ENCODE data around the gene STAB2. TPM values are rescaled to one million over a fixed set of nuclear protein-coding genes. Genes with fewer than 3 reads are reported as not detected.
"Not testable (repeated sequence)": the region's sequence is repeated elsewhere in the genome, so short reads cannot be mapped to it uniquely, and the experiment has no call there.

The STAB2 gene
- total RNA-seq, 1 experiment from 2014 or later, result not detected

DNA sequence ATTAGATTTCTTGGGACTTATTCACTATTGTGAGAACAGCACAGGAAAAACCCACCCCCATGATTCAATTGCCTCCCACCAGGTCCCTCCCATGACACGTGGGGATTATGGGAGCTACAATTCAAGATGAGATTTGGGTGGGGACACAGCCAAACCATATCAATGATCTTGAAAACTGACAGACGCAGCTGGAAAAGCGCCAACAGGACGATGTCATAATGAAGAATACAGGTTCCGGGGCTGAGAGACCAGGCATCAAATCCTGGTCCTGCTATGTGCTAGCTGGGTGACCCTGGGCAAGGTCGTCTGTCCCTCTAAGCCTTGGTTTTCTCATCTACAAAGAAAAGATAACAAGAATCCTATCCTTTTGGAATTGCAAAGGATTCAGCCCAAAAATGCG, 222.6 kb downstream of the STAB2 start:
- BruUV-seq (replicated peaks); H3K27ac ChIP-seq (ENCODE audit: low read depth, low read length); CTCF ChIA-PET; POLR2A ChIA-PET; H3K9ac ChIP-seq (ENCODE audit: low read length); H2AFZ ChIP-seq (ENCODE audit: low read depth, low read length, poor library complexity, severe bottlenecking); intact Hi-C loops (cut with micrococcal nuclease); H3K36me3 ChIP-seq (ENCODE audit: control insufficient read depth in 1 of 2, insufficient read depth in 2 of 2, low read length in 2 of 2); H3K9me2 ChIP-seq (ENCODE audit: insufficient read depth); H3K4me2 ChIP-seq (ENCODE audit: low read length); H4K20me1 ChIP-seq (ENCODE audit: insufficient read depth); DNase-seq (ENCODE audit: low read depth, low spot score); H3K4me3 ChIP-seq (replicated peaks in 1 of 2; ENCODE audit: low read depth in 1 of 2, low read length in 2 of 2); ATAC-seq; H3K27me3 ChIP-seq (ENCODE audit: insufficient read depth, low read length); H3K9me3 ChIP-seq (ENCODE audit: control insufficient read depth in 1 of 2, insufficient read depth in 1 of 2, low read depth in 1 of 2, low read length in 2 of 2); RAD21 ChIA-PET (ENCODE audit: low non-redundant PET in 1 of 2, low total read pairs in 2 of 2, uncharacterized antibody in 2 of 2, unreplicated experiment in 2 of 2); H3K79me2 ChIP-seq (ENCODE audit: insufficient read depth, low read length): not testable (repeated sequence)
- peaks cover 29 to 37% of the 10 kb centered on the region in 2 experiments for H3K4me1 ChIP-seq (ENCODE audit: control insufficient read depth in 1 of 2, insufficient read depth in 2 of 2, low read length in 2 of 2)

DNA sequence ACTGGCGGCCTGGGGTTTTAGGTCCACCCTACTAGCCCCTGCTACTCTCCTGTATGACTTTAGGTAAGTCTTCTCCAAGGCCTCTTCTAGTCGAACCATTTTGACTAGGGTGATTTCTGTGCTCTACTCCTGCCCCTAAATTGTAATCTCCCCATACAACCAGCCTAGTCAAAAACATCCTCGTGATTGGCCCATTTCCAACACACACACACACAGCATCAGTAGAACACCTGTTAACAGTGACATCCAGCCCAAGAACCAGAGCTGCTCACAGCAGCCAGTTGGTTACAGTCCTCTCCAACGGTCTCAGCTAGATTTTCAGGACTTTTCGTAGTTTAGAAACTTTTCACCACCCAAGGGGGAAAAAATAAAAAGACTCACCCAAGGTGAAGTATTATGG, 223.0 kb downstream of the STAB2 start:
- TF ChIP-seq ATF3 (IDR thresholded peaks at IDR 0.05), result no peak
- no peak for TF ChIP-seq ZFX (IDR thresholded peaks at IDR 0.05)
- TF ChIP-seq TCF7L2 (IDR thresholded peaks at IDR 0.05; ENCODE audit: borderline replicate concordance, extremely low read depth, insufficient read depth, insufficient read length), result no peak
- no peak for TF ChIP-seq FOSL1 (IDR thresholded peaks at IDR 0.05; ENCODE audit: low read depth)
- TF ChIP-seq, protein P1, sequence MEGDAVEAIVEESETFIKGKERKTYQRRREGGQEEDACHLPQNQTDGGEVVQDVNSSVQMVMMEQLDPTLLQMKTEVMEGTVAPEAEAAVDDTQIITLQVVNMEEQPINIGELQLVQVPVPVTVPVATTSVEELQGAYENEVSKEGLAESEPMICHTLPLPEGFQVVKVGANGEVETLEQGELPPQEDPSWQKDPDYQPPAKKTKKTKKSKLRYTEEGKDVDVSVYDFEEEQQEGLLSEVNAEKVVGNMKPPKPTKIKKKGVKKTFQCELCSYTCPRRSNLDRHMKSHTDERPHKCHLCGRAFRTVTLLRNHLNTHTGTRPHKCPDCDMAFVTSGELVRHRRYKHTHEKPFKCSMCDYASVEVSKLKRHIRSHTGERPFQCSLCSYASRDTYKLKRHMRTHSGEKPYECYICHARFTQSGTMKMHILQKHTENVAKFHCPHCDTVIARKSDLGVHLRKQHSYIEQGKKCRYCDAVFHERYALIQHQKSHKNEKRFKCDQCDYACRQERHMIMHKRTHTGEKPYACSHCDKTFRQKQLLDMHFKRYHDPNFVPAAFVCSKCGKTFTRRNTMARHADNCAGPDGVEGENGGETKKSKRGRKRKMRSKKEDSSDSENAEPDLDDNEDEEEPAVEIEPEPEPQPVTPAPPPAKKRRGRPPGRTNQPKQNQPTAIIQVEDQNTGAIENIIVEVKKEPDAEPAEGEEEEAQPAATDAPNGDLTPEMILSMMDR (IDR thresholded peaks at IDR 0.05 in 2 of 3, conservative IDR thresholded peaks at IDR 0.05 in 1 of 3; ENCODE audit: borderline replicate concordance in 1 of 3, insufficient read depth in 1 of 3, low read depth in 2 of 3, low read length in 2 of 3), result no peak
- no peak for TF ChIP-seq ZBTB33 (IDR thresholded peaks at IDR 0.05; ENCODE audit: extremely low read depth, insufficient replicate concordance, low read length)
- no peak for TF ChIP-seq SIN3A (IDR thresholded peaks at IDR 0.05; ENCODE audit: low read depth)
- no peak for TF ChIP-seq JUND (IDR thresholded peaks at IDR 0.05)
- TF ChIP-seq YY1 (IDR thresholded peaks at IDR 0.05; ENCODE audit: extremely low read depth, insufficient replicate concordance, low read depth, low read length), result no peak
- TF ChIP-seq POLR2A (IDR thresholded peaks at IDR 0.05; ENCODE audit: borderline replicate concordance, extremely low read depth, insufficient read depth, insufficient read length), result no peak
- TF ChIP-seq EZH2phosphoT487 (IDR thresholded peaks at IDR 0.05; ENCODE audit: borderline replicate concordance), result no peak
- no peak for TF ChIP-seq POLR2AphosphoS5 (IDR thresholded peaks at IDR 0.05; ENCODE audit: low read depth, low read length)
- no peak for TF ChIP-seq CEBPB (IDR thresholded peaks at IDR 0.05; ENCODE audit: low read depth)
- no peak for TF ChIP-seq EGR1 (IDR thresholded peaks at IDR 0.05; ENCODE audit: low read depth)
- no peak for TF ChIP-seq ZNF274 (IDR thresholded peaks at IDR 0.05; ENCODE audit: low read depth, low read length)
- no peak for TF ChIP-seq MAX (IDR thresholded peaks at IDR 0.05)
- TF ChIP-seq CBX3 (IDR thresholded peaks at IDR 0.05; ENCODE audit: low read depth), result no peak
- TF ChIP-seq SP1 (IDR thresholded peaks at IDR 0.05; ENCODE audit: low read depth), result no peak
- Histone ChIP-seq H3K4me1 (ENCODE audit: control insufficient read depth in 1 of 2, insufficient read depth in 2 of 2, low read length in 2 of 2) (peaks cover 31 to 33% of the 10 kb centered on the region in 2 experiments), H3K9me3 (ENCODE audit: control insufficient read depth in 1 of 2, insufficient read depth in 1 of 2, low read depth in 1 of 2, low read length in 2 of 2) (no peaks in the 10 kb centered on the region), H3K4me3 (replicated peaks in 1 of 2; ENCODE audit: low read depth in 1 of 2, low read length in 2 of 2) (no peak overlapping the region), H3K36me3 (ENCODE audit: control insufficient read depth in 1 of 2, insufficient read depth in 2 of 2, low read length in 2 of 2) (peaks cover 0 to 8% of the 10 kb centered on the region in 2 experiments; a peak in 2 of 4 replicates), H3K79me2 (ENCODE audit: insufficient read depth, low read length) (peaks cover 10% of the 10 kb centered on the region), H2AFZ (ENCODE audit: low read depth, low read length, poor library complexity, severe bottlenecking) (no peak overlapping the region), H3K27ac (ENCODE audit: low read depth, low read length) (no peak overlapping the region), H3K9me2 (ENCODE audit: insufficient read depth) (no peaks in the 10 kb centered on the region), H4K20me1 (ENCODE audit: insufficient read depth) (peaks cover 3% of the 10 kb centered on the region; the same call in 1 of the 2 replicates), H3K4me2 (ENCODE audit: low read length) (no peak overlapping the region), H3K9ac (ENCODE audit: low read length) (no peak overlapping the region), H3K27me3 (ENCODE audit: insufficient read depth, low read length) (no peaks in the 10 kb centered on the region)
- no TSS peak for BruUV-seq (replicated peaks)
- ATAC-seq, result no peak
- intact Hi-C loops (cut with micrococcal nuclease), result no loop called here
- ChIA-PET CTCF (no interaction called here), POLR2A (no interaction called here), RAD21 (ENCODE audit: low non-redundant PET in 1 of 2, low total read pairs in 2 of 2, uncharacterized antibody in 2 of 2, unreplicated experiment in 2 of 2) (no interaction called here)
- DNase-seq (ENCODE audit: low read depth, low spot score), result no peak
